GM23338 (cell line): ENCODE measurements around the gene LAMB3. TPM values are rescaled to one million over a fixed set of nuclear protein-coding genes. Genes with fewer than 3 reads are reported as not detected.

Experiments
- ATAC-seq: fragments of 200-7000 bp; cut with Tn5 transposase; 3 replicates; pipeline ENCODE4 v1.9.1; 2020
- DNase-seq: peaks from one replicate; pipeline ENCODE4 v3.0.0-alpha.2; 2015; ENCODE audit warnings: low spot score
- H2AFZ ChIP-seq: fragments of 200-600 bp; sonication (generic); 2 replicates; pipeline ENCODE4 v1.8.0; 2016; ENCODE audit warnings: antibody characterized with exemption, mild to moderate bottlenecking, moderate library complexity
- H3F3A ChIP-seq: fragments of 200-600 bp; sonication (generic); replicated peaks from 2 replicates; pipeline ENCODE4 v1.8.0; 2017; ENCODE audit warnings: antibody characterized with exemption, mixed run types, low read depth
- H3K27ac ChIP-seq: fragments of 200-600 bp; sonication (generic); 2 replicates; pipeline ENCODE4 v1.6.1; 2016; ENCODE audit warnings: low read depth
- H3K27me3 ChIP-seq: fragments of 200-600 bp; sonication (generic); 2 replicates; pipeline ENCODE4 v1.8.0; 2016; ENCODE audit warnings: mild to moderate bottlenecking, mixed run types, moderate library complexity; ENCODE audit not compliant: insufficient read depth
- H3K36me3 ChIP-seq: fragments of 200-600 bp; sonication (generic); 2 replicates; pipeline ENCODE4 v1.8.0; 2016; ENCODE audit warnings: mild to moderate bottlenecking; ENCODE audit not compliant: insufficient read depth
- H3K4me1 ChIP-seq: fragments of 200-600 bp; sonication (generic); 2 replicates; pipeline ENCODE4 v1.8.0; 2016; ENCODE audit warnings: mild to moderate bottlenecking, moderate library complexity; ENCODE audit not compliant: insufficient read depth
- H3K4me2 ChIP-seq: fragments of 200-600 bp; sonication (generic); 2 replicates; pipeline ENCODE4 v1.7.1; 2017; ENCODE audit warnings: mixed run types
- H3K4me3 ChIP-seq: fragments of 200-600 bp; sonication (generic); 2 replicates; pipeline ENCODE4 v1.6.1; 2016; ENCODE audit warnings: mixed run types
- H3K79me2 ChIP-seq: fragments of 200-600 bp; sonication (generic); replicated peaks from 2 replicates; pipeline ENCODE4 v1.8.0; 2017; ENCODE audit warnings: mild to moderate bottlenecking; ENCODE audit not compliant: insufficient read depth
- H3K9me2 ChIP-seq: fragments of 200-600 bp; sonication (generic); 2 replicates; pipeline ENCODE4 v1.8.0; 2017; ENCODE audit not compliant: insufficient read depth
- H4K20me1 ChIP-seq: fragments of 200-600 bp; sonication (generic); replicated peaks from 2 replicates; pipeline ENCODE4 v1.8.0; 2017; ENCODE audit warnings: mild to moderate bottlenecking; ENCODE audit not compliant: insufficient read depth
- H3K27ac Mint-ChIP-seq: 2 replicates; pipeline ENCODE4 v1.8.0; 2020; ENCODE audit warnings: inconsistent platforms, mild to moderate bottlenecking, moderate library complexity, mixed read lengths
- H3K27me3 Mint-ChIP-seq: 3 replicates; pipeline ENCODE4 v1.8.0; 2022; ENCODE audit warnings: low read depth, mild to moderate bottlenecking, moderate library complexity, mixed read lengths, inconsistent platforms; ENCODE audit not compliant: insufficient read depth, poor library complexity
- H3K36me3 Mint-ChIP-seq: 3 replicates; pipeline ENCODE4 v1.8.0; 2021; ENCODE audit warnings: low read depth, mild to moderate bottlenecking, inconsistent platforms, moderate library complexity, mixed read lengths
- H3K4me1 Mint-ChIP-seq: 3 replicates; pipeline ENCODE4 v1.8.0; 2020; ENCODE audit warnings: mild to moderate bottlenecking, inconsistent platforms, mixed read lengths
- H3K4me3 Mint-ChIP-seq: 3 replicates; pipeline ENCODE4 v1.8.0; 2021; ENCODE audit warnings: moderate library complexity, mild to moderate bottlenecking, inconsistent platforms, mixed read lengths
- H3K9me3 Mint-ChIP-seq: 3 replicates; pipeline ENCODE4 v1.8.0; 2020; ENCODE audit warnings: moderate library complexity, mild to moderate bottlenecking, inconsistent platforms, mixed read lengths
- CREB1 ChIP-seq: fragments of 250-450 bp; sonication (Bioruptor Pico); IDR thresholded peaks from 2 replicates; pipeline ENCODE4 v1.5.0; 2020; ENCODE audit warnings: low read depth, mild to moderate bottlenecking, moderate library complexity
- EZH2 ChIP-seq: fragments of 200-600 bp; sonication (generic); IDR thresholded peaks from one replicate; pipeline ENCODE4 v1.8.0; 2017; ENCODE audit warnings: antibody characterized with exemption, mild to moderate bottlenecking, low read depth; ENCODE audit not compliant: unreplicated experiment
- EZH2phosphoT487 ChIP-seq: fragments of 200-600 bp; sonication (generic); IDR thresholded peaks from one replicate; pipeline ENCODE4 v1.8.1; 2018; ENCODE audit warnings: antibody characterized with exemption; ENCODE audit not compliant: unreplicated experiment
- JUNB ChIP-seq: IDR thresholded peaks from one replicate; pipeline ENCODE4 v1.6.1; 2016; ENCODE audit warnings: antibody characterized with exemption; ENCODE audit not compliant: unreplicated experiment
- POLR2AphosphoS5 ChIP-seq: IDR thresholded peaks from 2 replicates; pipeline ENCODE4 v1.6.1; 2016; ENCODE audit warnings: antibody characterized with exemption, low read depth
- ZNF114 ChIP-seq: fragments of 250-450 bp; sonication (Bioruptor Pico); IDR thresholded peaks from 2 replicates; pipeline ENCODE4 v1.5.0; 2020; ENCODE audit warnings: mild to moderate bottlenecking, moderate library complexity
- ZNF331 ChIP-seq: fragments of 250-450 bp; sonication (Bioruptor Pico); IDR thresholded peaks from 2 replicates; pipeline ENCODE4 v1.5.0; 2020; ENCODE audit warnings: low read depth, mild to moderate bottlenecking, moderate library complexity
- polyA plus RNA-seq: library from polyadenylated mRNA; unstranded; fragments of >200 nt; fragmentation: Nextera tagmentation; extraction: Ambion mirVana; gene quantifications from 2 replicates; pipeline ENCODE4 v1.2.1, GENCODE V29; 2016
- total RNA-seq: library from RNA; depleted of rRNA; stranded (reverse); fragments of >200 nt; shearing (Covaris generic); gene quantifications from 2 replicates; pipeline ENCODE4 v1.2.3, GENCODE V29; 2014
- TF ChIP-seq, protein P1 (sequence below), 2 experiments: fragments of 200-600 bp in 1 of 2; sonication (generic) in 1 of 2; conservative IDR thresholded peaks; 2 replicates each; pipeline versions ENCODE4 v1.5.1 to v1.6.1; 2016 to 2017; ENCODE audit warnings: antibody characterized with exemption in 2 of 2, low read depth in 2 of 2, mild to moderate bottlenecking in 2 of 2, moderate library complexity in 1 of 2
- TF ChIP-seq, protein P2 (sequence below): IDR thresholded peaks from one replicate; pipeline ENCODE4 v1.6.1; 2018; ENCODE audit warnings: antibody characterized with exemption; ENCODE audit not compliant: unreplicated experiment

The LAMB3 gene
- total and polyA plus RNA-seq, 2 experiments from 2014 or later, result 0.05 to 0.52 TPM

DNA sequence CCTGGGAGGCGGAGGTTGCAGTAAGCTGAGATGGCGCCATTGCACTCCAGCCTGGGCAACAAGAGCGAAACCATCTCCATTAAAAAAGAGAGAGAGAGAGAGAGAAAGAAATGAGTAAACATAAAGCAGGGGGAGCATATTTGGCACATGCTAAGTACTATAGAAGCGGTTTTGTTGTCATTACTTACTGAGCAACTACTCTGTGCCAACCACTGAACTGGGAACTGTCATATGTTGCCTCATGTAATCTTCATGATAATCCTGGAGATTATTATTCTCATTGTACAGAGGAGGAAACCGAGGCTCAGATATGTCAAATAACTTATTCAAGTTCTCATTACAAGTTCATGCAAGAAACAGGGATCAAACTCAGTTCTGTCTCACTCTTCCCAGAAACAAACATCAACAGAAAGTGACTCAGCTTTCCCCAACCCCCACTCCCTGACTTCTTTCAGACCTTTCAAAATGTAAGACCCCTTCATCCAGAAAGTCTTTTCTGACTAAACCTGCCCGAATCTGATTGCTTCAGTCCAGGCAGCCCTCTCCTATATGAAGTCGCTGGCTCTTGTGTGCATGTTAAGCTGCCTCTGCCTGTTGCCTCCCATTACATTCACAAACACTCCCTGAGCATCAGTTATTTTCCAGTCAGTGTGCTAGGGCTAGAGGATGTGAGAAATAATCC is 23.5 kb downstream of the LAMB3 start:
- Histone ChIP-seq H2AFZ (no peak overlapping the region), H3K27me3 (no peaks in the 10 kb centered on the region), H3K79me2 (no peaks in the 10 kb centered on the region), H3K27ac (no peak overlapping the region), H3K36me3 (no peaks in the 10 kb centered on the region), H3K4me1 (peaks cover 15% of the 10 kb centered on the region), H4K20me1 (no peaks in the 10 kb centered on the region), H3K4me2 (no peak overlapping the region), H3K9me2 (peaks cover 2% of the 10 kb centered on the region; the same call in 1 of the 2 replicates), H3K4me3 (no peak overlapping the region), H3F3A (no peaks in the 10 kb centered on the region)
- peaks cover 10% of the 10 kb centered on the region for H3K27me3 Mint-ChIP-seq
- peaks cover 34% of the 10 kb centered on the region for H3K4me1 Mint-ChIP-seq
- H3K36me3 Mint-ChIP-seq, result no peaks in the 10 kb centered on the region; the same call in 2 of the 3 replicates
- H3K27ac Mint-ChIP-seq, result no peak overlapping the region
- no peaks in the 10 kb centered on the region; the same call in 2 of the 3 replicates for H3K9me3 Mint-ChIP-seq
- no peak for ATAC-seq
- no peak for DNase-seq
- H3K4me3 Mint-ChIP-seq, result no peak overlapping the region
- TF ChIP-seq JUNB (no peak), CREB1 (CRISPR knock-in tag) (no peak), EZH2 (no peak), POLR2AphosphoS5 (no peak), EZH2phosphoT487 (no peak), ZNF331 (CRISPR knock-in tag) (no peak)
- TF ChIP-seq, protein P1, sequence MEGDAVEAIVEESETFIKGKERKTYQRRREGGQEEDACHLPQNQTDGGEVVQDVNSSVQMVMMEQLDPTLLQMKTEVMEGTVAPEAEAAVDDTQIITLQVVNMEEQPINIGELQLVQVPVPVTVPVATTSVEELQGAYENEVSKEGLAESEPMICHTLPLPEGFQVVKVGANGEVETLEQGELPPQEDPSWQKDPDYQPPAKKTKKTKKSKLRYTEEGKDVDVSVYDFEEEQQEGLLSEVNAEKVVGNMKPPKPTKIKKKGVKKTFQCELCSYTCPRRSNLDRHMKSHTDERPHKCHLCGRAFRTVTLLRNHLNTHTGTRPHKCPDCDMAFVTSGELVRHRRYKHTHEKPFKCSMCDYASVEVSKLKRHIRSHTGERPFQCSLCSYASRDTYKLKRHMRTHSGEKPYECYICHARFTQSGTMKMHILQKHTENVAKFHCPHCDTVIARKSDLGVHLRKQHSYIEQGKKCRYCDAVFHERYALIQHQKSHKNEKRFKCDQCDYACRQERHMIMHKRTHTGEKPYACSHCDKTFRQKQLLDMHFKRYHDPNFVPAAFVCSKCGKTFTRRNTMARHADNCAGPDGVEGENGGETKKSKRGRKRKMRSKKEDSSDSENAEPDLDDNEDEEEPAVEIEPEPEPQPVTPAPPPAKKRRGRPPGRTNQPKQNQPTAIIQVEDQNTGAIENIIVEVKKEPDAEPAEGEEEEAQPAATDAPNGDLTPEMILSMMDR (conservative IDR thresholded peaks at IDR 0.05; ENCODE audit: low read depth in 2 of 2), result no peak

- no peaks in the 10 kb centered on the region; the same call in 2 of the 3 replicates for H3K9me3 Mint-ChIP-seq
Measured at GRCh38 chr1:209627732-209628196, 24.5 kb downstream of the LAMB3 start.

More at GRCh38 chr1:209627732-209628196, 24.5 kb downstream of the LAMB3 start:
- no peaks in the 10 kb centered on the region for H4K20me1 ChIP-seq
- peaks cover 10% of the 10 kb centered on the region for H3K27me3 Mint-ChIP-seq
- no peak overlapping the region for H3K4me2 ChIP-seq
- H3K27ac Mint-ChIP-seq, result no peak overlapping the region
- peaks cover 15% of the 10 kb centered on the region for H3K4me1 ChIP-seq
- no peaks in the 10 kb centered on the region for H3F3A ChIP-seq
- H3K79me2 ChIP-seq, result no peaks in the 10 kb centered on the region
- peaks cover 34% of the 10 kb centered on the region for H3K4me1 Mint-ChIP-seq
- H3K9me2 ChIP-seq, result no peaks in the 10 kb centered on the region
- ATAC-seq, result peak; percentile 88
- H2AFZ ChIP-seq, result peak overlapping the region; percentile 90; the same call in 1 of the 2 replicates
- no peak overlapping the region for H3K27ac ChIP-seq
- peak; percentile 91 for DNase-seq
- TF ChIP-seq, protein P2, sequence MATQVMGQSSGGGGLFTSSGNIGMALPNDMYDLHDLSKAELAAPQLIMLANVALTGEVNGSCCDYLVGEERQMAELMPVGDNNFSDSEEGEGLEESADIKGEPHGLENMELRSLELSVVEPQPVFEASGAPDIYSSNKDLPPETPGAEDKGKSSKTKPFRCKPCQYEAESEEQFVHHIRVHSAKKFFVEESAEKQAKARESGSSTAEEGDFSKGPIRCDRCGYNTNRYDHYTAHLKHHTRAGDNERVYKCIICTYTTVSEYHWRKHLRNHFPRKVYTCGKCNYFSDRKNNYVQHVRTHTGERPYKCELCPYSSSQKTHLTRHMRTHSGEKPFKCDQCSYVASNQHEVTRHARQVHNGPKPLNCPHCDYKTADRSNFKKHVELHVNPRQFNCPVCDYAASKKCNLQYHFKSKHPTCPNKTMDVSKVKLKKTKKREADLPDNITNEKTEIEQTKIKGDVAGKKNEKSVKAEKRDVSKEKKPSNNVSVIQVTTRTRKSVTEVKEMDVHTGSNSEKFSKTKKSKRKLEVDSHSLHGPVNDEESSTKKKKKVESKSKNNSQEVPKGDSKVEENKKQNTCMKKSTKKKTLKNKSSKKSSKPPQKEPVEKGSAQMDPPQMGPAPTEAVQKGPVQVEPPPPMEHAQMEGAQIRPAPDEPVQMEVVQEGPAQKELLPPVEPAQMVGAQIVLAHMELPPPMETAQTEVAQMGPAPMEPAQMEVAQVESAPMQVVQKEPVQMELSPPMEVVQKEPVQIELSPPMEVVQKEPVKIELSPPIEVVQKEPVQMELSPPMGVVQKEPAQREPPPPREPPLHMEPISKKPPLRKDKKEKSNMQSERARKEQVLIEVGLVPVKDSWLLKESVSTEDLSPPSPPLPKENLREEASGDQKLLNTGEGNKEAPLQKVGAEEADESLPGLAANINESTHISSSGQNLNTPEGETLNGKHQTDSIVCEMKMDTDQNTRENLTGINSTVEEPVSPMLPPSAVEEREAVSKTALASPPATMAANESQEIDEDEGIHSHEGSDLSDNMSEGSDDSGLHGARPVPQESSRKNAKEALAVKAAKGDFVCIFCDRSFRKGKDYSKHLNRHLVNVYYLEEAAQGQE, result no peak
- no peak for TF ChIP-seq ZNF114 (CRISPR knock-in tag)
- TF ChIP-seq, protein P1 (conservative IDR thresholded peaks at IDR 0.05; ENCODE audit: low read depth in 2 of 2), result peak; percentile 87 to 98
- no peak for TF ChIP-seq CREB1 (CRISPR knock-in tag)
- no peak overlapping the region for H3K4me3 ChIP-seq
- H3K4me3 Mint-ChIP-seq, result no peak overlapping the region
- no peaks in the 10 kb centered on the region; the same call in 2 of the 3 replicates for H3K36me3 Mint-ChIP-seq
- no peaks in the 10 kb centered on the region for H3K27me3 ChIP-seq
- H3K36me3 ChIP-seq, result no peaks in the 10 kb centered on the region
